NB4 (cell line): ENCODE results near the gene NOP56.

ENCODE experiments used
- CTCF ChIP-seq: IDR thresholded peaks from one replicate; pipeline ENCODE4 v1.5.1; 2012; ENCODE audit warnings: low read depth, low read length
- POLR2A ChIP-seq: IDR thresholded peaks from 2 replicates; pipeline ENCODE4 v1.6.1; 2011; ENCODE audit warnings: mild to moderate bottlenecking; ENCODE audit not compliant: insufficient read length; ENCODE audit errors: extremely low read depth

- TF ChIP-seq CTCF, result no peak
- TF ChIP-seq POLR2A, result no peak
Measured at GRCh38 chr20:2654384-2654822, 2.0 kb downstream of the NOP56 start.
